HG02678 (cell line): ENCODE measurements around the gene PDZK1.
"Not testable (repeated sequence)": the region's sequence is repeated elsewhere in the genome, so short reads cannot be mapped to it uniquely, and the experiment has no call there.

ENCODE experiments used
- ATAC-seq: cut with Tn5 transposase; IDR thresholded peaks from one replicate; pipeline ENCODE4 v1.9.1; 2021; ENCODE audit warnings: mild to moderate bottlenecking, moderate library complexity; ENCODE audit not compliant: unreplicated experiment

Gene PDZK1

GRCh38 chr1:145665015-145665414 is 42.2 kb downstream of the PDZK1 start:
- not testable (repeated sequence) for ATAC-seq

- not testable (repeated sequence) for ATAC-seq
Measured at GRCh38 chr1:145662502-145662901, 44.7 kb downstream of the PDZK1 start.

- not testable (repeated sequence) for ATAC-seq
Measured at GRCh38 chr1:145656245-145656943, 50.8 kb downstream of the PDZK1 start.

- ATAC-seq, result not testable (repeated sequence)
Measured at GRCh38 chr1:145643990-145644389, 63.2 kb downstream of the PDZK1 start.

- not testable (repeated sequence) for ATAC-seq
Measured at GRCh38 chr1:145641886-145642285, 65.3 kb downstream of the PDZK1 start.

GRCh38 chr1:145636237-145636636 is 70.9 kb downstream of the PDZK1 start:
- ATAC-seq, result not testable (repeated sequence)

GRCh38 chr1:145622177-145622576 is 85.0 kb downstream of the PDZK1 start:
- ATAC-seq, result not testable (repeated sequence)
